Natural killer cell (primary cell): Measurements from ENCODE around the gene PDLIM1. TPM values are rescaled to one million over a fixed set of nuclear protein-coding genes. Genes with fewer than 3 reads are reported as not detected.

Source experiments
- ATAC-seq, 3 donors: fragments of 150-1000 bp in 2 of 3; fragments of 200-7000 bp in 1 of 3; cut with Tn5 transposase; 1 replicate in 1 of 3; 2 replicates in 2 of 3; pipeline ENCODE4 v1.10.0; 2021; ENCODE audit warnings: mild to moderate bottlenecking in 2 of 3, moderate library complexity in 2 of 3
- DNase-seq, 2 donors: peaks; one replicate each; pipeline versions ENCODE4 v3.0.0 to v3.0.0-alpha.2; 2013 to 2021; ENCODE audit warnings: mixed read lengths in 1 of 2
- H3K27ac ChIP-seq: one replicate; pipeline ENCODE4 v1.5.1; 2013; ENCODE audit warnings: mild to moderate bottlenecking, low read length
- H3K27me3 ChIP-seq: one replicate; pipeline ENCODE4 v1.6.1; 2013; ENCODE audit warnings: low read length; ENCODE audit not compliant: control insufficient read depth, insufficient read depth
- H3K36me3 ChIP-seq: one replicate; pipeline ENCODE4 v1.6.1; 2013; ENCODE audit warnings: low read length; ENCODE audit not compliant: control insufficient read depth, insufficient read depth
- H3K4me1 ChIP-seq: one replicate; pipeline ENCODE4 v1.6.1; 2013; ENCODE audit warnings: low read length; ENCODE audit not compliant: control insufficient read depth, insufficient read depth
- H3K4me3 ChIP-seq: one replicate; pipeline ENCODE4 v1.5.1; 2013; ENCODE audit warnings: low read length
- H3K9me3 ChIP-seq: one replicate; pipeline ENCODE4 v1.6.1; 2013; ENCODE audit warnings: low read length; ENCODE audit not compliant: control insufficient read depth, insufficient read depth
- H3K27ac Mint-ChIP-seq, 2 donors: one replicate each; pipeline ENCODE4 v1.8.0; 2022; ENCODE audit warnings: mild to moderate bottlenecking in 2 of 2, mixed read lengths in 2 of 2, moderate library complexity in 1 of 2
- H3K27me3 Mint-ChIP-seq, 2 donors: one replicate each; pipeline ENCODE4 v1.8.0; 2022; ENCODE audit warnings: low read depth in 2 of 2, mixed read lengths in 2 of 2
- H3K36me3 Mint-ChIP-seq: one replicate; pipeline ENCODE4 v1.8.0; 2022; ENCODE audit warnings: mixed read lengths
- H3K4me1 Mint-ChIP-seq, 2 donors: one replicate each; pipeline ENCODE4 v1.8.0; 2022; ENCODE audit warnings: mixed read lengths in 2 of 2
- H3K4me3 Mint-ChIP-seq: one replicate; pipeline ENCODE4 v1.8.0; 2022; ENCODE audit warnings: mild to moderate bottlenecking, moderate library complexity, mixed read lengths
- H3K9me3 Mint-ChIP-seq, 2 donors: one replicate each; pipeline ENCODE4 v1.8.0; 2022; ENCODE audit warnings: mixed read lengths in 2 of 2
- CTCF ChIP-seq: fragments of 200-600 bp; IDR thresholded peaks from one replicate; pipeline ENCODE4 v1.8.0; 2022; ENCODE audit warnings: antibody characterized with exemption
- WGBS: methylation state at CpG from one replicate; pipeline ENCODE4 v1.1.7; 2013; ENCODE audit warnings: missing lambda C conversion rate; ENCODE audit not compliant: insufficient coverage; 5-methylcytosine and 5-hydroxymethylcytosine counted together
- intact Hi-C: fragments of 100-400 bp; cut with micrococcal nuclease; formaldehyde crosslinking; loops from one replicate; pipeline ENCODE4 v1.14.2; 2022
- total RNA-seq, 4 donors: library from RNA; stranded (reverse); fragments of 120-200 nt in 1 of 4; gene quantifications; one replicate each; pipeline versions ENCODE4 v1.2.3 to v1.2.4, GENCODE V29; 2013 to 2022

PDLIM1 gene
- total RNA-seq, 3 donors from 2014 or later (not counting 1 experiment from before 2014, with no cell fraction given), result 7.1 to 25.2 (median 24.5) TPM

GRCh38 chr10:95248989-95249388 is 41.8 kb downstream of the PDLIM1 start:
- Mint-ChIP-seq H3K27me3 (no peaks in the 10 kb centered on the region), H3K27ac (no peak overlapping the region), H3K9me3 (no peaks in the 10 kb centered on the region), H3K4me3 (no peak overlapping the region), H3K4me1 (no peaks in the 10 kb centered on the region), H3K36me3 (no peaks in the 10 kb centered on the region)
- intact Hi-C loops, result no loop called here
- Histone ChIP-seq H3K27me3 (no peaks in the 10 kb centered on the region), H3K4me1 (no peaks in the 10 kb centered on the region), H3K27ac (no peak overlapping the region), H3K4me3 (no peak overlapping the region), H3K36me3 (no peaks in the 10 kb centered on the region), H3K9me3 (no peaks in the 10 kb centered on the region)
- DNase-seq (no peak), ATAC-seq (no peak)
- 69% methylated on average over 3 of the region's 3 CpGs for WGBS
- TF ChIP-seq CTCF, result no peak

- no peak for TF ChIP-seq CTCF
- no peak overlapping the region for H3K27ac ChIP-seq
- no peak overlapping the region for H3K4me3 ChIP-seq
- no peaks in the 10 kb centered on the region for H3K36me3 Mint-ChIP-seq
- no peaks in the 10 kb centered on the region for H3K36me3 ChIP-seq
- no peaks in the 10 kb centered on the region for H3K4me1 Mint-ChIP-seq
- no peak for DNase-seq
- no peak overlapping the region for H3K27ac Mint-ChIP-seq
- WGBS, result 95% methylated on average over 7 of the region's 7 CpGs
- H3K27me3 ChIP-seq, result no peaks in the 10 kb centered on the region
- no peaks in the 10 kb centered on the region for H3K27me3 Mint-ChIP-seq
- H3K9me3 ChIP-seq, result no peaks in the 10 kb centered on the region
- H3K4me1 ChIP-seq, result no peaks in the 10 kb centered on the region
- H3K4me3 Mint-ChIP-seq, result no peak overlapping the region
- no peak for ATAC-seq
- intact Hi-C loops, result no loop called here
- no peaks in the 10 kb centered on the region for H3K9me3 Mint-ChIP-seq
Observed at GRCh38 chr10:95247881-95248583, 42.8 kb downstream of the PDLIM1 start.

GRCh38 chr10:95247200-95247880 is 43.5 kb downstream of the PDLIM1 start:
- DNase-seq (no peak), ATAC-seq (no peak)
- Histone ChIP-seq H3K27ac (no peak overlapping the region), H3K36me3 (no peaks in the 10 kb centered on the region), H3K9me3 (no peaks in the 10 kb centered on the region), H3K27me3 (no peaks in the 10 kb centered on the region), H3K4me3 (no peak overlapping the region), H3K4me1 (no peaks in the 10 kb centered on the region)
- TF ChIP-seq CTCF, result no peak
- H3K4me1 Mint-ChIP-seq, result no peaks in the 10 kb centered on the region
- no peaks in the 10 kb centered on the region for H3K36me3 Mint-ChIP-seq
- no peaks in the 10 kb centered on the region for H3K9me3 Mint-ChIP-seq
- 95% methylated on average over 6 of the region's 6 CpGs for WGBS
- H3K4me3 Mint-ChIP-seq, result no peak overlapping the region
- intact Hi-C loops, result no loop called here
- no peak overlapping the region for H3K27ac Mint-ChIP-seq
- H3K27me3 Mint-ChIP-seq, result no peaks in the 10 kb centered on the region
